GM21360 (cell line): ENCODE measurements around the gene FGF1.

Experiments
- ATAC-seq: cut with Tn5 transposase; IDR thresholded peaks from one replicate; pipeline ENCODE4 v1.9.1; 2021; ENCODE audit warnings: mild to moderate bottlenecking, moderate library complexity; ENCODE audit not compliant: unreplicated experiment

The FGF1 gene

DNA sequence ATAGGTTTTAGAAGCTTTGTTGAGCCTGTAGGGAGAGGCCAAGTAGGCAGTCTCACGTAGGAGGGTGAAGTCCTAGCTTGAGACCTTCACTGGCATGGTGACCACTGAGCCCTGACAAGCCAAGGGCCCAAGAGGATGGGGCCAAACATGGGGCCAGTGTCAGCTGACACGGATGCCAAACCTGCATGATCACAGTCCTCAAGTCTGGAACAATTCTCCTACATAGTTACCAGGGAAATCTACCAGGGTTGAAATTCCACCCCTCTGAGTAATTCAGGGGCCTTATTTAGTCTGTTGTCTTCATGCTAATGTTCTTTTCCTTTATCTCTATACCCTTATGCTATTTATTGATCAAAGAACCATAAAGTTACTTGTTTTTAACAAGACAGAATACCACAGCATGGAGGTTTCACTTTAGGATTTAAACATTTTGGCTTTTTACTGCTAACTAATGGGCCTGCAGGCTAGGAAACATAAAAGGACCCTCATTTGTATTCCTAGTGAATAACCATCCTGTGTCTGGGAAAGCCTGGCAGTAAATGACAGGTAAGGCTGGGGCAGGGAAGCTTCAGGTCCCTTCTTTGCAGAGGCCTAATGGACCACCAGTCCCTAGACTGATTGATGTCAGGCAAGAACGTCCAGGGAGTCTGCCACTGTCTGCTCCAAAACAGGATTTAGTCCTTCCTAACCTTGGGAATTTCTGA is 140.8 kb downstream of the FGF1 start:
- ATAC-seq, result no peak

GRCh38 chr5:142544071-142544753 is 141.7 kb downstream of the FGF1 start:
- no peak for ATAC-seq

DNA sequence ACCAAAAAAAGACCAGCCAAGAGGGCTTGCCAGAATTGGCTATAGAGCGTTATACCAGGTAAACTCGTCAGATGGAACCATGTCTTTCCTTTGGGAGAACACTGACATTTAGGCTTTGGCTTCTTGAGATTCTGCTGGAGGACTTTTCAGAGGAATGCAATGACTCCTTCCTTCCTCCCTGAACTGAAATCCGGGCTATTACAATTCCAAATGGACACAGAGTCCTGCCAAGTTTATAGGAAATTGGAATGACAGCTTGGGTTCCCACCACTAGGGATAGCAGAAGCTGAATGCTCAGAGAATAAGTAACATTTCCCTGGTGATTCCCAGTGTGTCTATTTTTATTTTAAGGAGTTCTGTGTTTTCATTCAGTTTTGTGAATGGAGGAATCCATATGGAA is 143.0 kb downstream of the FGF1 start:
- ATAC-seq, result no peak
